Neutrophil (primary cell): ENCODE measurements around the gene NSD2.
"Not testable (repeated sequence)": the region's sequence is repeated elsewhere in the genome, so short reads cannot be mapped to it uniquely, and the experiment has no call there.

Experiments
- H3K27ac ChIP-seq: fragments of 200-600 bp; sonication (generic); 2 replicates; pipeline ENCODE4 v1.5.1; 2016; ENCODE audit warnings: mild to moderate bottlenecking, moderate library complexity
- H3K27me3 ChIP-seq: fragments of 200-600 bp; sonication (generic); 2 replicates; pipeline ENCODE4 v1.6.0; 2016; ENCODE audit warnings: mild to moderate bottlenecking
- H3K36me3 ChIP-seq: fragments of 200-600 bp; sonication (generic); 2 replicates; pipeline ENCODE4 v1.5.1; 2017
- H3K4me1 ChIP-seq, 2 experiments: fragments of 200-600 bp in 1 of 2; sonication (generic) in 1 of 2; 1 replicate in 1 of 2; 2 replicates in 1 of 2; pipeline versions ENCODE4 v1.5.1 to v1.6.1; 2013 to 2016; ENCODE audit warnings: low read depth in 1 of 2, low read length in 1 of 2, mild to moderate bottlenecking in 1 of 2, moderate library complexity in 1 of 2; ENCODE audit not compliant: control insufficient read depth in 1 of 2, insufficient read depth in 1 of 2
- H3K4me3 ChIP-seq, 2 experiments: fragments of 200-600 bp in 1 of 2; sonication (generic) in 1 of 2; 1 replicate in 1 of 2; 2 replicates in 1 of 2; pipeline ENCODE4 v1.5.1; 2013 to 2016; ENCODE audit warnings: low read depth in 1 of 2, low read length in 1 of 2, mild to moderate bottlenecking in 1 of 2, moderate library complexity in 1 of 2
- H3K9me3 ChIP-seq: fragments of 200-600 bp; sonication (generic); 2 replicates; pipeline ENCODE4 v1.5.1; 2016
- CTCF ChIP-seq: fragments of 200-600 bp; sonication (generic); IDR thresholded peaks from 2 replicates; pipeline ENCODE4 v1.5.1; 2016; ENCODE audit warnings: antibody characterized with exemption

NSD2 gene

GRCh38 chr4:1843852-1844251, 27.3 kb upstream of the NSD2 start:
- Histone ChIP-seq H3K9me3 (no peaks in the 10 kb centered on the region), H3K27me3 (no peaks in the 10 kb centered on the region), H3K36me3 (peaks cover 32% of the 10 kb centered on the region), H3K4me1 (no peaks in the 10 kb centered on the region), H3K27ac (no peak overlapping the region), H3K4me3 (no peak overlapping the region)
- TF ChIP-seq CTCF, result no peak

DNA sequence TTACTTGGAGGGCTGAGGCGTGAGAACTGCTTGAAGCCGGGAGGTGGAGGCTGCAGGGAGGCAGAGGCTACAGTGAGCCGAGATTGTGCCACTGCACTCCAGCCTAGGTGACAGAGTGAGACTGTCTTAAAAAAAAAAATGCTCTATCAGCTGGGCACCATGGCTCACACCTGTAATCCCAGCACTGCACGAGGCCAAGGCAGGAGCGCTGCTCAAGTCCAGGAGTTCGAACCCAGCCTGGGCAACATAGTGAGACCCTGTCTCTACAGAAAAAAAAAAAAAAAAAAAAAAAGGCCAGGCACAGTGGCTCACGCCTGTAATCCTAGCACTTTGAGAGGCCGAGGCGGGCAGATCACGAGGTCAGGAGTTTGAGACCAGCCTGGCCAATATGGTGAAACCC, 26.6 kb upstream of the NSD2 start:
- H3K27me3 ChIP-seq, H3K27ac ChIP-seq, H3K4me3 ChIP-seq, H3K9me3 ChIP-seq, H3K4me1 ChIP-seq: not testable (repeated sequence)
- peaks cover 27% of the 10 kb centered on the region for H3K36me3 ChIP-seq

DNA sequence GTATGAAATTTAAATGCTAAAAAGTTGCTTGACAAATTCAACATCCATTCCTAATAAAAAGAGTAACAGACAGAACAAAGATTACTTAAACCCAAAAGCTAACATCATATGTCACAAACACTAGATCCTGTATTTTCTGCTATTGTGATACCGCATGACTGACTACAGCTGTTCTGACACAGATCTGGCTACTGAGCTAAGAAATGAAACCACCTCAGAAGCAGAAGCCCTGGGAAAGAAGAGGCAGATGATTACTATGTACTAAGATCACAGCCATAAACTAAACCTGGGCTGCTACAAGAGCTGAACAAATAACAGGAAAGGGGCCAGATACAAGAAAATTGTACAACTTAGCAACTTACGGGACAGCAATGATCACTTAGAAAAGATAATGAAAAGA, 24.6 kb upstream of the NSD2 start:
- Histone ChIP-seq H3K9me3 (no peaks in the 10 kb centered on the region), H3K27me3 (no peaks in the 10 kb centered on the region), H3K4me3 (no peak overlapping the region), H3K36me3 (peaks cover 13% of the 10 kb centered on the region), H3K27ac (no peak overlapping the region), H3K4me1 (no peaks in the 10 kb centered on the region)
- no peak for TF ChIP-seq CTCF

DNA sequence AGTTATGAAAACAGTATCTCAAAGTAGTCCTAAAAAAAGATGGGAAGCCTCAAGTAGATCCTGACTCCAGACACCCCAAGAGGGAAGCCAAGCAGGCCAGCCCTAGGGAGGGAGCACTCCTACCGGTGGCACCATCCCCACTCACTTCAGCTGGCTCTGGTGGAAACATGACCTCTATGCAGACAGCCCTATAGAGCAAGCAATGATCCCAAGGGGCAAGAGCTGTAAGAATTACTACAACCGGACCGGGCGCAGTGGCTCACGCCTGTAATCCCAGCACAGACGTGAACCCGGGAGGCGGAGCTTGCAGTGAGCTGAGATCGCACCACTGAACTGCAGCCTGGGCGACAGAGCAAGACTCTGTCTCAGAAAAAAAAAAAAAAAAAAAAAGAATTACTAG, 20.9 kb upstream of the NSD2 start:
- no peak for TF ChIP-seq CTCF
- H3K27me3 ChIP-seq, result no peaks in the 10 kb centered on the region
- peaks cover 4 to 5% of the 10 kb centered on the region in 2 experiments for H3K4me1 ChIP-seq

DNA sequence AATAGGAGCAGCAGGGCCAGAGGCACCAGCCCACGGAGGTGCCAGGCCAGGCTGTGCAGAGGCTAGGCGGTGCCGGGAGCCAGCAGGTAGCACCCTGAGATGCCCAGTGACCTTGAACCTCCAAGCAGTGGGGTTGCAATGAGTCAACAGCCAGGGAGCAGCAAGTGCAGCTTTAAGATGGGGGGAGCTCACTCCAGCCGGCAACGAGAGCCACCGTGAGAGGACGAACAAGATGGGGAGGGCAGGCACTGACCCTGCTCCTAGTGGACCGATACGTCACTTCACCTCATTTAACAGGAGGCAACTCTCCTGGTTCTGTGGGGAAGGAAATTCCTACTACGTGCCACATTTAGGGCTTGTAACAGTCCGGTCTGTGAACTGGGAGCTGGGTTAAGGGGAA, 20.0 kb upstream of the NSD2 start:
- H3K4me3 ChIP-seq, result no peak overlapping the region
- no peak overlapping the region for H3K27ac ChIP-seq
- no peak for TF ChIP-seq CTCF
- H3K27me3 ChIP-seq, result no peaks in the 10 kb centered on the region
- no peaks in the 10 kb centered on the region for H3K36me3 ChIP-seq
- H3K9me3 ChIP-seq, result no peaks in the 10 kb centered on the region
- H3K4me1 ChIP-seq, result peaks cover 7 to 8% of the 10 kb centered on the region in 2 experiments

More for the DNA sequence above, 20.9 kb upstream of the NSD2 start:
- Histone ChIP-seq H3K9me3 (no peaks in the 10 kb centered on the region), H3K4me3 (no peak overlapping the region), H3K36me3 (no peaks in the 10 kb centered on the region), H3K27ac (no peak overlapping the region)

DNA sequence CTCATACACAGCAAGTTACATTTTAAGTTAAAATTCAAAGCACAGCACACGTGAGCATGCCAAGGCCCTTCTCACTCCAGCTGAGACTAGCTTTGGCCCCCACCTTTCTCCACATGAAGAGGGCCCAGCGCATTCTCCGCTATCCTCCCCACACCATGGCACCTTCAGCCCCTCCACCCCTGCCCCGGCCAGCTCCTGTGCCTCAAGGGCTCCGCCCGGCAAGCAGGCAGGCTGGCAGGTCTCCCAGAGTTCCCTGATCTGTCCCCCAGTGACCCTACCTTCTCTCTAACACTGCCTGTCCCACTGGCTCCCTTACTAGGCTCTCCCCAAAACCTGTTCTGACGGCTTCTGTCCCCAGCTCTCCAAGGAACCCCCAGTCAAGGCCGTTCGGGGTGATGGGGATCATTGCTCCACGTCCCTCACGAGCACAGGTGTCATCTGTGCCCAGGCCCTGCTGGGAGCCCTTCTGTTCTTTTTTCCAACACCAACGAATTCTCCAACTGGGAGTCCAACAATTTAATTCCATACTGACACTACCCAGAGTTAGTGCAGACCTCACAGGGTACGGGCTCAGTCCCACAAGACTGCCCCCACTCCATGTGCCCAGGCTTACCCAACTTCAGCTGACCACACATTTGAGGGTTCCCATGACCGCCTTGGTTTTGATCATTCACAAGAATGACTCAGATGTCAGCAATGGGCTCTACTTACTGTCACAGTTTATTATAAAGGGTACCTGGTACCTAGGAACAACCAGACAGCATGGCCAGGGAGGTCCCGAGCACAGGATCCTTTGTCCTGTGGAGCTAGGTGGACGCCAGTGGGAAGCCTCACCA, 19.4 kb upstream of the NSD2 start:
- H3K9me3 ChIP-seq, result no peaks in the 10 kb centered on the region
- H3K36me3 ChIP-seq, result no peaks in the 10 kb centered on the region
- peaks cover 13% of the 10 kb centered on the region in 2 experiments for H3K4me1 ChIP-seq
- no peak for TF ChIP-seq CTCF
- H3K4me3 ChIP-seq, result no peak overlapping the region
- H3K27ac ChIP-seq, result no peak overlapping the region
- no peaks in the 10 kb centered on the region for H3K27me3 ChIP-seq
